Activated CD4-positive, alpha-beta T cell treated with anti-CD3 and anti-CD28 coated beads, Interleukin-2, amount 50 U/mL, for 16 hours (primary cell): ENCODE data around the gene ZBTB43.

Source experiments
- DNase-seq: peaks from one replicate; pipeline ENCODE4 v3.0.0-alpha.2; 2020

Gene ZBTB43

DNA sequence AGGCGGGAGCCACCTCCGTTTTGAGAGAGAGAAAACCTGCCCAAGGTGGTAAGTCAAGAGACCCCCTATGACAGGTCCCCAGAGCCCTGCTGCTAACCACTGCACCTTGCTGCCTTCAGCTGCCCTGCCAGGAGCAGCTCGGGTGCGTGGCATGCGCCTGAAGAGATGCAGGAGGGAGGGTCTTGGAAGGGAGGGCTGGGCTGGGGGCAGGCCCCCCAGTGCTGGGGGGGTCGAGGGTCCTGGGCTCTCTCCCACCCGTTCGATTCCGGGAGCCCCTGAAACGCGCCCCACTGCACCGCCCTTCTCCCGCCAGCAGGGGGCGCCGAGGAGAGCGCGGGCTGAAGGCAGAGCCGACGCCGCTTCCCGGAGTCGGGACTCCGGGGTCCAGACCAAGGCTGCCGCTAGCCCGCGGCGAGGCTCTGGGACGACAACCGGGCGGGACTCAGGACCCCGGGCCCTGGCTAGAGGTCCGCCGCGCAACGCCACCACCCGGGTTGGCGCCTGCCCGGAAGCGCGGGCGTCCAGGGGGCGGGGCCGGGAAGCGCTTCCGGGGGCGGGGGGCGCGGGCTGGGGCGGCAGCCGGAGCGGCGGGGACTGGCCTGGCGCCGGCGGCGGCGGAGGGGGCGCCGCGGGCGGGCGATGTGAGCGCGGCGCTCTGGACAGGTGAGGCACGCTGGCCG lies 55.4 kb downstream of the ZBTB43 start, which contains the start of gene ZBTB34:
Gene ZBTB34 (plus strand): TSS at position 563 of the 680 bp plus-strand sequence. CDS start 18,761 bp downstream, outside the sequence.
- DNase-seq = peak; percentile 71

DNA sequence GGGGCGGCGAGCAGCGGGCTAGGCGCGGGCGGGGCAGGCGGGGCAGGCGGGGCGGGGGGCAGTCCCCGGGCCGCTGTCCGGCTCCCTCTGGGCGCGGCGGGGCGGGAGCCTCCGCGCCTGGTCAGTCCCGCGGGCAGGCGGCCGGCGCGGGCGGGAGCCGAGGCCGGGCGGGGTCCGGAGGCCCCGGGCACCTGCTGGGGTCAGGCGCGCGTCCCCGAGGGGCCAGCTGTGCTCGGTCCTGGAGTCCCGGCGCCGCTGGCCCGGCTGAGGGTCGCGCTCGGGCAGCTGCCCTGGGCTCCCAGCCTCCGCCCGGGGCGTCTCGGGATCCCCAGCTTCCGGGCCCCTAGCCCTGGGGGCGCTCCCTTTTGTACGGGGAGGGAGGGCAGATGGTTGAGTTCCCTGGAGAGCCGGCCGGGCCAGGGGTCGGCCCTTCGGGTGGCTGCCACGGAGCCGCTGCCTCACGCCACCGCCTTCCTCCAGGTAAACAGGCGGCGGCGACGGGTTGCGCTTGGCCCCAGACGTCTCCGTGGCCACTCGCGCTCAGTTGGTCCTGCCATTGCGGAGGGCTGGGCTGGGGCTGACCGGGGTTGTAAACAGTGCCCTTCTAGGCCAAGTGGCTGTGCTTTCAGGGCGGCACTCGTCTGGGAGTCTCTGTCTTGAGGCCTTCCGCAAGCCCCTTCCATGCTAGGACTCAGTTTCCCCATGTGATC lies 56.1 kb downstream of the ZBTB43 start:
- DNase-seq = no peak

DNA sequence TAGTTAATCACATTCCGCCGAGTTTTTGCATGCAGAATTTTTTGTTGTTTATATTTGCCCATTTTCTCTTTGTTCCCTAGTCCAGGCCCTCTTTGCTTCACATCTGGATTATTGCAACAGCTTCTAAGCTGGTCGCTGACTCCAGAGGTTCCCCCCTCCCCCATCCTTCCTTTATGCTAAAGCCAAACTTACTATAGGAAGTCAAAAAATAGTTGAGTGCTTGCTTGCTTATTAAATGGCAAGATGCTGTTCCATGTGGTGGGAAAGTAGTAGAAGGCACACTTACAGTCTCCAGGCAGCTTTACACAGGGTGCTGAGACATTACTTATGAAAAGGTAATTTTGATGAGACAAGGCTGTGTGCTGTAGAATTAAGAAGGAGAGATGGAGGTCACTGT lies 56.9 kb downstream of the ZBTB43 start:
- DNase-seq = no peak

DNA sequence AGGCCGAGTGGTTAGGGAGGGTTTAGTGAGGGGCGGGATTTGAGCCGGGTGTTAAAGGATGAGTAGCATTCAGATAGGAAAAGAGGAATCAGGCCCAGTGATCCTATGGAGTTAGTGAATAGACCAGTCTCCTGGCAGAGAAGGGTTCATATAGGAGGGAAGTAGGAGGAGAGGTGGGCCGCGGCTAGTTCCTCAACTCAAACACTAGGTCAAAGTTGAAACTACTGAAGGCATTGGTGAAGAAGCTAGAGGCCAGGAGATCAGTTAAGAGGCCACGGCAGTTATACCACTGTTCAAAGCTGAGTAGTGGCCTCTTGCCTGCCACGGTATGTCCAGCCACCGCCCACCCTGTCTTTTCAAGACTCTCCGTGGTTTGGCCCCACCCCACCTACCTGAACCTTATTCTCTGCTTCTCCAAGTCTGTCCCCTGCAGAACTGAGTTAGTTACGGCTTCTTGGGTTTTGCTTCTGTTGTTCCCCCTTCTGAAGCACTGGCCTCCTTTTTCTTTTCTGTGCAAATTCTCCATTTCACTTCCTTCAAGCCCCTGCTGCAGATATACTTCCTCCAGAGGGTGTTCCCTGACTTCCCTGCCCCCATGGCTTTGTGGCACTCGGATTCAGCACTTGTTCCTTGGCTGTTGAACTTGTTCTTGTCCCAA lies 57.4 kb downstream of the ZBTB43 start:
- no peak for DNase-seq

DNA sequence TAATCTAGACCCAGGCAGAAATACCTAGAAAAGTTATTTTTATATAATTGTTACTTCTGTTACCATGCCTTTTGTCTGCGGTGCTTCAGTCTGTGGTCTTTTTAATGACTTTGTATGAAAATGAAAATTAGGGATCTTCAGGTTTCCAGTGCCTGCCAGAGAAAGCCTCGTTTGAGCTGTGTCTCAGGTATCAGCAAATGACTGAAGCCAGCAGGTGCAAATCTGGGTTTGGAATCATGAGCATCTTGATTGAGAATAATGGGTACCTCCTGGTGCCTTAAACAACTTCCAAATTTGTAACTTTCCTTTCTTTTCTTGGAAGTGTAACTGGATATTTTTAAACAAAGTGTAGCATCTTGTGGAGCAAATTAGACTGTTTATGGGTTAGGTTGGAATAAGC lies 59.9 kb downstream of the ZBTB43 start:
- DNase-seq = no peak

DNA sequence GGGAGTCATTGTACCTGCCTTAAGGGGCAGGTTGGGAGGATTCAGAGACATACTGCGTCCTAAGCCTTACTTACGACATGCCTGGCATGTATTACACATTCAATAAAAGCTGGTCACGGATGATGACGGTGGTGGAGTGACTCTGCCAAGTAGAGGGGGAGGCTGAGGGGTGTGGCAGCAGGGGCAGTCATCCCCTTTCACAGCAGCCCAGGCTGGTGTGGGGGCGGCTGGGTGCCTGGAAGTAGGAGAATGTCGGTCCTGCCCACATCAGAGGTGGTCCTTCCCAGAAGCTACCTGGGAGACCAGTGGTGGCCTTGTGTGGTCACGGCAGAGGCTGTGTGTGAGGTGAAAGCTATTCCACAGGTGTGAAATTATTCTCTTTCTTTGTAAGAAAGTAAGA lies 64.5 kb downstream of the ZBTB43 start:
- DNase-seq = no peak

DNA sequence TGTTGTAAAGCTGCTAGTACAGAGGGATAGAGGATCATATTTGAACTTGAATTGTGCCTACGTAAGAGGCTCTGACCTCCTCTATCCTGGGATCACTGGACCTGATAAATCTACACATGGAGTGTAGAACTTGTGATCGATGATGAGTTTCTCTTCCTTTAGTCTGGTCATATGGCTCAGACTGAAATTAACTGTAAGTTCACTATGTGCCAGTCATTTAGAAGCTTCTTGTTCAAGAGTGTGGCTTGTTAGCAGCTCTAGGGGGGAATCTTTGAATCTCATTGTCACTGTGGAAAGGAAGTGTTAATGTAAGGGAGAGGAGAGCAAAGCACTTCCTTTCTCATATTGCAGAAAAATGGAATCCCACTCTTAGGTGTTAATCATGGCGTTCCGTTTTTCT lies 67.7 kb downstream of the ZBTB43 start:
- DNase-seq = peak; percentile 10

DNA sequence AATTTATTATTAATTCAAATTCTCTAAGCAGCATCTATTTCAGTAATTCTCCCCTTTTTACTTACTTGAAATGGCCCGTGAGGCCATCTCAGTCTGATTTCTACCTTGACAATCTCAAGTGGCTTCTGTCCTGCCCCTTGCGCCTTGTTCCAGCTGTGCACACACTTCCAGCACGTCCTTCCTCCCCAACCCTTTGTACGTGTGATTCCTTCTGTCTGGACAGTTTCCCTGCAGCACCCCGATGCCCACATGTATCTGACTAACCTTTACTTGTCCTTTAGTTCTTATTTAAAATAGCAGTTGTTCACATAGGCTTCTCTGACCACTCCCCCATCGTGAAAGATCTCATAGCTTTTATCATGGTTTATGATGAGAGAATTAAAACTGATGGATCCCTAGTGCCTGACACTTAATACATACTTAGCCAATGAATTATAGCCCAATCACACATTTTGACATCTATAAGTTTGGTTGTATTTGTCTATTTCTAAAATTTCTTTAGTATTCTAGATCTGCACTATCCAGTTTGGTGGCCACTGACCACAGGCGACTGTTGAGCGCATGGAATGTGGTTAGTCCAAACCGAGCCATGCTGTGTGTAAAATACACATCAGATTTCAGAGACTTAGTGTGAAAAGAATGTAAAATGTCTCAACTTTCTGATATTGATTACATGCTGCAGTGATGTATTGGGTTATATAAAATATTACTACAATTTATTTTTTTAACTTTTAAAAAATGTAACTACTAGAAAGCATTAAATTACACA lies 69.9 kb downstream of the ZBTB43 start:
- no peak for DNase-seq

DNA sequence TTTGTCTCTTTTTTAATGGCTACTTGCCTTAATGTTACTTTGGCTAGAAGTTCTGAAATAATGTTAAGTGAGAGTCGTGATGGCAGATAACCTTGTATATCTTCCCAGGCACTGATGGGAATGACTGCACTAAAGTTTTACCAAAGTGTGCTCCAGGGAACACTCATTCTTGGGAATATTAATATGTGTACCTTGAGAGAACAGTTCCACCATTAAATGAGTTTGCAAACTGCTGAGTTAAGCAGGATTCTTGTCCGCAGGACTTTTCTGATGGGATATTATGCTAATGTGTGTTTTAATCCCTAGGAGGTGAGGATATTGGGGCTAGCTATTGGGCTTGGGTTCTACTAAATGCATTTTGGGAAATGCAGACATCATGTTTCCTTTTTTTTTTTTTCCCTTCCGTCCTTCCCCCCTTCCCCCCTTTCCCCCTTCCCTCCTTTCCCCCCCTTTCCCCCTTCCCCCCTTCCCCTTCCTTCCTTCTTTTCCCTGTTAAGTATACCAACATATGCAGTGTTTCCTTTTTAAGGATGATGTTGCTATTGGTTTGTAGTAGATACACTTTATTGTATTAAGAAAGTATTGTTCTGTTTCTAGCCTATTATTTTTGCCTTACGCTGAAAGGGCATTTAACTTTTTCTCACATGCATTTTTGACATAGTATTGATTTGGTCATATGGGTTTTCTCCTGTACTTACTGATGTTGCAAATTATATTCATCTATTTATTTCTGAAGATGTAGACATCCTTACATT lies 71.1 kb downstream of the ZBTB43 start:
- no peak for DNase-seq

DNA sequence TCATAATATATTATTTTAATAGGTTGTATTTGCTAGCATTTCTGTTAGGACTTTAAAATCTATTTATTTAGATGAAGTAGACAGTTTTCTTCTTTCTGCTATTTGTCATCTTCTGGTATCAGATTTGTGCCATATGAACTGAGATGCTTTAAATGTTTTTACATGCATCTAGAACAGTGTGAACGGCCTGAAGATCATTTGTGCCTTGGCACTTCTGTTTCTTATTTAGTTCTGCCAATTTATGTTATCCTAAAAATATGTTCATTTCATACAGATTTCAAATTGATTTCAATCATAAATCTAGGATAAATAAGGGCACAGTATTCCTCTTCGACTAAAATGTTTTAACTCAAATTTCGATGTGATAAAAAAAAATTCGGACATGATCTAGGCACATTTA lies 71.7 kb downstream of the ZBTB43 start:
- DNase-seq = no peak

DNA sequence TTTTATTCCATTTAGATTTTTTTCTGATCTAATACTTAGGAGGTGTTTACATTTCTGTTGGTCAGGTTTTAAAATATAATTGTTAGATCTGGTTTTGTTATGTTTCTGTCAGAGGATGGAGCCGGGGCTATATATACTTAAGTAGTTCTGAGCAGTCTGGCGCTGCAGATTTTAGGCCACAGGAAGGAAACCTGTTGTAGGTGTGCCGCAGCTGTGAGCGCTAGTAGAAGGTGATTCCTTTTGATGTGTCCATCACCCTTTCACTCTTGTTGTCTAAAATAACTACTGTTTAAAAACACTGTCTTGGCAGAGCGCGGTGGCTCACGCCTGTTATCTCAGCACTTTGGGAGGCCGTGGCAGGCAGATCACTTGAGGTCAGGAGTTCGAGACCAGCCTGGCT lies 72.6 kb downstream of the ZBTB43 start:
- no peak for DNase-seq

DNA sequence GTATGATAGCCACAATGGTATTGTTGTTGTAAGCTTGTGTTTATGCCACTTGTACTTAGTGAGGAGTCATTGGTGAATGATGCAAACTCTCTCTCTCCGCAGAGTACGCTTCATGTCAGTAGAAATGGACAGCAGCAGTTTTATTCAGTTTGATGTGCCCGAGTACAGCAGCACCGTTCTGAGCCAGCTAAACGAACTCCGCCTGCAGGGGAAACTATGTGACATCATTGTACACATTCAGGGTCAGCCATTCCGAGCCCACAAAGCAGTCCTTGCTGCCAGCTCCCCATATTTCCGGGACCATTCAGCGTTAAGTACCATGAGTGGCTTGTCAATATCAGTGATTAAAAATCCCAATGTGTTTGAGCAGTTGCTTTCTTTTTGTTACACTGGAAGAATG lies 74.4 kb downstream of the ZBTB43 start:
- DNase-seq = no peak

DNA sequence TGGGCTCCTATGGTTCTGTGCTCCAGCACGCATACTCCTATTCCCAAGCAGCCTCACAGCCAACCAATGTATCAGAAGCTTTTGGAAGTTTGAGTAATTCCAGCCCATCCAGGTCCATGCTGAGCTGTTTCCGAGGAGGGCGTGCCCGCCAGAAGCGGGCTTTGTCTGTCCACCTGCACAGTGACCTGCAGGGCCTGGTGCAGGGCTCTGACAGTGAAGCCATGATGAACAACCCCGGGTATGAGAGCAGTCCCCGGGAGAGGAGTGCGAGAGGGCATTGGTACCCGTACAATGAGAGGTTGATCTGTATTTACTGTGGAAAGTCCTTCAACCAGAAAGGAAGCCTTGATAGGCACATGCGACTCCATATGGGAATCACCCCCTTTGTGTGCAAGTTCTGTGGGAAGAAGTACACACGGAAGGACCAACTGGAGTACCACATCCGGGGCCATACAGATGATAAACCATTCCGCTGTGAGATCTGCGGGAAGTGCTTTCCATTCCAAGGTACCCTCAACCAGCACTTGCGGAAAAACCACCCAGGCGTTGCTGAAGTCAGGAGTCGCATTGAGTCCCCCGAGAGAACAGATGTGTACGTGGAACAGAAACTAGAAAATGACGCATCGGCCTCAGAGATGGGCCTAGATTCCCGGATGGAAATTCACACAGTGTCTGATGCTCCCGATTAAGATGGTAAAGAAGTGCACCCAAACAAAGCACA lies 75.5 kb downstream of the ZBTB43 start:
- DNase-seq = no peak

DNA sequence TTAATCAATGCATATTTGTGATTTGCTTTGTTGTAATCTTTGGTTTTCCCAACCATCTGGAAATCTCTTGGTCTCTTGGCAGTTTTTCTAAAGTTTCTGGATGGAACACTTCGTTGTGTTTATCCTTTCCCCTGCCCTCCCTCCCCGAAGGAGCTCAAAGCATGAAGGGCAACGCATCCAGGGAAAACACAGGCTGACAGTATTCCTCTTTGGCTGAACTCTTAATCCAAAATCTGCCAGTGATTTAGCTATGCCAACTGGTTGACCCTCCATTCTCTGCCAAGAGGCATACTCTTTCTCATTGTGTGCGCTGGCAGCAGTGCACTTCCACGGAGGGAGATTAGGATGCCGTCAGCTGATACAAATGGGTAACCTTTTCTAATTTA lies 76.1 kb downstream of the ZBTB43 start:
- DNase-seq = no peak

DNA sequence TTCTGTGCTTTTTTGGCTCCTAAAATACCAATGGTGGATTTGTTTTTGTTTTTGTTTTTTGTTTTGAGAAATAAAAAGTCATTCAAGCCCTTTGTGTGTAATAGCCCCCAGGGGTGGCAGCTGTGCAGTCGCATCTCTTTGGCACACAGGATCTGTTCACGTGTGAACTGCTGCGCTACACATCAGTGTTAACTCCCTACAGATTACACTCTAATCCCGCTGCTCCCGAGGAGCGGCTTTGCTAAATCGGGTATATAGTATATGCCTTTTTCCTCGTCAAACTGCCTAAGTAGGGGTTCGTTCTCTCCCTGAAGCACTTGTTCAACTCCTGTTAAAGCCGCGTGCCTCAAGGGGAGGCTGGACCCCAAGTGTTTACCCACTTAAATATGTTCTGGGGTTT lies 77.9 kb downstream of the ZBTB43 start:
- no peak for DNase-seq

DNA sequence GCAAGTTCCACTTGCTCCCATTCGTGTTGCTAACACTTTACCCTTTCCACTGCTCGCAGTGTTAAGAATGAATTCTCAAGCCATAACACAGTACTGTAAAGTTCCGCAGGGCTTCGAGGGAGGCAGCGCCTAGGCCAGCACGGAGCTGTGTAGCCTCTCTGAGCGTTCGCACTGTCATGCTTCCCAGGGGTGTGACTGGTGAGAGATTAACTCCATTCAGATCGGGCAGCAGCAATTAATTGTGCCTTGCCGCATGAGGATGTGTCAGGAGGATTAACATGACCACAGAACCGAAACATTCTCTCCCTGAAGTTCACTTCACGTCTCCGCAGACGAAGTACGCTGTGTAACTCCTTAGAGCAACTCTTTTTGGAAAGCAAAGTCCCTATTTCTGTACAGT lies 78.8 kb downstream of the ZBTB43 start:
- no peak for DNase-seq

DNA sequence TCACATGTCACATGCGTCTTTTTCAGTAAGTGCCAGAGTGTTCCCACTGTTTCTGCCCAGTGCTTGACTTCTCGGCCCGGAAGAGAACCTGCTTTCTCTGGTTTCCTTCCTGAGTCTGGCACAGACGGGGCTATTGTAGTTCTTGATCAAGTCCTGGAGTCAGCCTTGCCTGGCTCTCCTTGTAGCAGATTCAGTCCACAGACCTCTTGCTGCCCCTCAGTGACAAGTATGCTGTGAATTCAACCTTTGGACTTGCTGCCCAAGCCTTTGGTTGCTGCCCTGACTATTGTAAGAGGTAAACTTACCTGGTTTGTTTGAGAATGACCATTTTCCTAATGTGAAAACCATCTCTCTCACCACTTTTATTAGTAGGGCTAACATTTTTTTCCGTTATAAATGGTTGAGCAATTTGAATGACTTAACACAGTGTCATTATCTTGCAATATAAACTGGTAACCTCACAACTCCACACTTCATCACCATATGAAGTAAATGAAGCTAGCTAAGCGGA lies 80.3 kb downstream of the ZBTB43 start:
- DNase-seq = no peak

DNA sequence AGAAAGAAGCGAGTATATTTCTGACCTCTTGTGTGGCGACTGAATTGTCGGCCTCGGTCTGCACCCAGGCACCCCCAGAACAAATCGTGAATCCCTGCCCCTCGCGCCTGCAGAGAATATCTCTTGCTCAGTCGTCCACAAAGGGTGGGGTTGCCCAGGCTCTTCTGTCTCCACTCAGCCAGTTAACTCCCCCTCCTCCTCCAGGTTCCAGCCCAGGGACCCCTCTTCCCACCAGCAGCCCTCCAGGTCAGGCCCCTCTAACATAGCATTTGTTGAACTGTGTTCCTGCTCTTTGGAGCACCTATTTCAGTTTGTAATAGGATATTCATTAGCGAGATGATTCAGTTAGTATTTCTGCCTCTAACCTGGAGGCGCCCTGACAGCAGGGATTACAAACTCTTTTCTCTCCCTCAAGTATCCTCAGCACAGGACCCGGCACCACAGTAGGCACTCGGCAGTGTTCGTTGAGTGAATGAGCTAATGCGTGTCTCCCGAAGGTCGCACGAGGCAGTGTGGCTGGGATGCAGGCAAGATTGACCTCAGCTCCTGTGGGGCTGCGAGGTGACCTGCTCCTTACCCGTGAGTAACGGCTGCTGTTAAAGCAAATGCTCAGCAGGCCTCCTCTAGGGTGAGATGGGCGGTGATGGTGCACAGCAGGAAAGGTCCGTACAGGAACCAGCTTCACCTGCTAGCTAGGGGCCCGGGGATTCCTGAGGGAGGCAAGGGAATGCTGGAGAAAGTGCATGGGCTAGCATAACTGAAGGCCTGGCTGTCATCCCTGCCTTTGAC lies 81.4 kb downstream of the ZBTB43 start:
- no peak for DNase-seq

DNA sequence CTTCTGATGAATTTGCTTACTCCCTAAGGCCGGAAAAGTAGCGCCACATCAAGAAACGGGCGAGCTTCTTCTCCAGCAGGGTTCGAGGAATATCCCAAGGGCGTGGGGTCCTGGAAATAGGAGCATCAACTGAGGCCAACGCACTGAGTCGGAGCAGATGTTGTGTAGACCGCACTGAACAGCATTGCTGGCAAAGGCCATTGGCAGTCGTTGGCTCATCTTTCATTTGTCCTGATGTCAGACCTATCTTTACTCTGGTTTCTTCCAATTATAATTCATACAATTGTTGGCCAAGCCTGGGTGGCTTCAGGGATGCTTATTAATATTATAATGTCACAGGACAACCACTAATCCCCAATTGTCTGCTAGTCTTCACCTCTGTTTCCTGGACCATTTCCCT lies 82.1 kb downstream of the ZBTB43 start:
- DNase-seq = no peak
